C4-2B (cell line): ENCODE results near the gene FAM131C.

Experiments used
- H3K27ac ChIP-seq: fragments of 450-650 bp; 2 replicates; pipeline ENCODE4 v1.5.1; 2017
- ZFX ChIP-seq: fragments of 450-650 bp; IDR thresholded peaks from 2 replicates; pipeline ENCODE4 v1.6.1; 2017
- TF ChIP-seq, protein P1 (sequence below): fragments of 450-650 bp; conservative IDR thresholded peaks from 2 replicates; pipeline ENCODE4 v1.5.1; 2017; ENCODE audit warnings: mild to moderate bottlenecking

The FAM131C gene

DNA sequence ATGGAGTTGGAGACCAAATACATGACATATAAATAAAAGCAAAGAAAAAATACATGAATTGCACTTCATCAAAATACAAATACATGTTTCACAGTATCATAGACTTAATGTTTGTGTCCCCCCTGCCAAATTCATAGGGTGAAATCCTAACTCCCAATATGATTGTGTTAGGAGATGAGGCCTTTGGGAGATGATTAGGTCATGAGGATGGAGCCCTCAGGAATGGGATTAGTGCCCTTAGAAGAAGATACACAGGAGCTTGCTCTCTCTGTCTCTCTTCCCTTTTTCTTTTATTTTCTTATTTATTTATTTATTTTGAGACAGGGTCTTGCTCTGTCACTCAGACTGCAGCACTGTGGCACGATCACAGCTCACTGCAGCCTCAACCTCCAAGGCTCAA, 26.0 kb upstream of the FAM131C start:
- TF ChIP-seq, protein P1, sequence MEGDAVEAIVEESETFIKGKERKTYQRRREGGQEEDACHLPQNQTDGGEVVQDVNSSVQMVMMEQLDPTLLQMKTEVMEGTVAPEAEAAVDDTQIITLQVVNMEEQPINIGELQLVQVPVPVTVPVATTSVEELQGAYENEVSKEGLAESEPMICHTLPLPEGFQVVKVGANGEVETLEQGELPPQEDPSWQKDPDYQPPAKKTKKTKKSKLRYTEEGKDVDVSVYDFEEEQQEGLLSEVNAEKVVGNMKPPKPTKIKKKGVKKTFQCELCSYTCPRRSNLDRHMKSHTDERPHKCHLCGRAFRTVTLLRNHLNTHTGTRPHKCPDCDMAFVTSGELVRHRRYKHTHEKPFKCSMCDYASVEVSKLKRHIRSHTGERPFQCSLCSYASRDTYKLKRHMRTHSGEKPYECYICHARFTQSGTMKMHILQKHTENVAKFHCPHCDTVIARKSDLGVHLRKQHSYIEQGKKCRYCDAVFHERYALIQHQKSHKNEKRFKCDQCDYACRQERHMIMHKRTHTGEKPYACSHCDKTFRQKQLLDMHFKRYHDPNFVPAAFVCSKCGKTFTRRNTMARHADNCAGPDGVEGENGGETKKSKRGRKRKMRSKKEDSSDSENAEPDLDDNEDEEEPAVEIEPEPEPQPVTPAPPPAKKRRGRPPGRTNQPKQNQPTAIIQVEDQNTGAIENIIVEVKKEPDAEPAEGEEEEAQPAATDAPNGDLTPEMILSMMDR = no peak
- TF ChIP-seq ZFX = no peak
- H3K27ac ChIP-seq = no peak overlapping the region

DNA sequence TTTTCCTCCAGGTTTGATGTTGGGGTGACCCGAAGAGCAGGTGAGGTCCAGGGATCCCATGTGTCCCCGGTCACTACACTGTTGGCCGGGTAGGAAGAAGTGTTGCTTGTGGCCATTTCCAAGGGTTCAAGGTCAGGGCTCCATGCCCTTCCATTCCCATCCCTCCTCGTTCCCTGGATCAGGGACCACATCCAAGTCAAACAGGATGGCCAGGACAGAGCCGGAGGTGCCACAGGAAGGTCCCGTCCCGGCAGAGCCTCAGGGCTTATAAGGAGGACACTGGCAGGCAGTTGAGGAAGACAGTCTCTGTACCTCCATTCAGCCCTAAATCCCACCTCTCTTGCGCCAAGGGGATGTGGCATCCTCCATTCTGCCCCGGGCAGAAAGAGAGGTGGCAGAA, 22.0 kb upstream of the FAM131C start:
- H3K27ac ChIP-seq = peak overlapping the region; percentile 50
- TF ChIP-seq, protein P1 = no peak
- no peak for TF ChIP-seq ZFX

DNA sequence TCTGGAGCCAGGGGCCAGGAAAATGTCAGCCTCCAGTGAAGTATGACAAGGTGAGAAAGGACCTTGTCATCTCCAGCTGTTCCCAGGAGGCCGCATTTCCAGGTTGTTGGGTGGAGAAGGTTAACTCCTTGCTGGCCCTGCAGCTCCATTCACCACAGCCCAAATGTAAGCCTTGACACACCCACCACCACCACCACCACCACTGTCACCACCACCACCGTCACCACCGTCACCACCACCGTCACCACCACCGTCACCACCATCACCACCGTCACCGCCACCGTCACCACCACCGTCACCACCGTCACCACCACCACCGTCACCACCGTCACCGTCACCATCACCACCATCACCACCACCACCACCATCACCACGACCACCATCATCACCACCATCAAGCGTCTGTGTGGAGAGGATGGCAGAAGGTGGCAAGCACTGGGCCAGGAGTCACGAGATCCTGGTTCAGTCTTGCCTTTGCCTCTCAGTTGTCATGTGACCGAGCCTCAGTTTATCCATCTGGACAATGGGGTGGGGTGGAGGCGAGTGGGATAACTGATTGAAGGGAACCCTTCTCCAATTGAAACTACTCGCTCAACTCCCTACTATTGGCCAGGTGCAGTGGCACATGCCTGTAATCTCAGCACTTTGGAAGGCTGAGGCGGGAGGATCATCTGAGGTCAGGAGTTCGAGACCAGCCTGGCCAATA, 21.2 kb upstream of the FAM131C start:
- TF ChIP-seq, protein P1 = no peak
- no peak for TF ChIP-seq ZFX
- peak overlapping the region; percentile 50 for H3K27ac ChIP-seq

DNA sequence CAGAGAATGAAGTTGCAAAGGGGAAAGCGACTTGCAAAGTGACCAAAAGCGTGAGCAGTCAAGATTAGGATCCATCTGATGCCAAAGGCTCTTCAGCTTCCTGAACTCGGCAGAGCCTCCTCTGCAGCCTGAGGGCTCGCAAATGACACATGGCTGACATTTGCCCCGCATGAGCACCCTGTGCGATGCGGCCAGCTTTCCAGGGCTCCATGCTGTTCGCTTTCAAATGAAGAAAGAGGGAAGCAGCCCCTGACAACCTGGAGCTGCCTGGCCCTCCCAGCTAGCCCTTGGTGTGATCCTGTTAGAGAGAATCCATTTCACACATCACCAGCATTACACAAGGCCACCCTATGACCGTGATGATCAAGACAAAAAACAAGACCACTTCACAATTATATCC, 20.2 kb upstream of the FAM131C start:
- TF ChIP-seq, protein P1 = no peak
- no peak for TF ChIP-seq ZFX
- no peak overlapping the region for H3K27ac ChIP-seq

DNA sequence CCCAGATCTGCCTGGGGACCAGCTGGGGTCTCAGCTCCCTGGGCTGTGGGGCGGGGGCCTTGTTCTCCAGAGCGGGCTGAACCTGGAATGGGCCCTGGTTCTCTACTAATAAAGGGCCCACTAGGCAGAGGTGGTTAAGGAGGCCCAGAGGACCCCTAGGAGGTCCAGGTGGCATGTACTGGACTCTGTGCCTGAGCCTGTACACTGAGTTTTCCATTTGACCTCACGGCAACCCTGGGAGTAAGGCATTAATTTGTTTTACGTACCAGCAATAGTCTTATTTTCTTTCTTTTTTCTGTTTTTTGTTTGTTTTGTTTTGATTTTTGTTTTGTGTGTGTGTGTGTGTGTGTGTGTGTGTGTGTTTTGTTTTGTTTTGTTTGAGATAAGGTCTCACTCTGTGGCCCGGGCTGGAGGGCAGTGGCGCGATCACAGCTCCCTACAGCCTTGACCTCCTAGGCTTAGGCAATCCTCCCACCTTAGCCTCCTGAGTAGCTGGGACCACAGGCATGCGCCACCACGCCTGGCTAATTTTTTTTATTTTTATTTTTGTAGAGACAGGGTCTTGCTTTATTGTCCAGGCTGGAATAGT, 19.6 kb upstream of the FAM131C start:
- TF ChIP-seq, protein P1 = no peak
- TF ChIP-seq ZFX = no peak
- H3K27ac ChIP-seq = no peak overlapping the region

DNA sequence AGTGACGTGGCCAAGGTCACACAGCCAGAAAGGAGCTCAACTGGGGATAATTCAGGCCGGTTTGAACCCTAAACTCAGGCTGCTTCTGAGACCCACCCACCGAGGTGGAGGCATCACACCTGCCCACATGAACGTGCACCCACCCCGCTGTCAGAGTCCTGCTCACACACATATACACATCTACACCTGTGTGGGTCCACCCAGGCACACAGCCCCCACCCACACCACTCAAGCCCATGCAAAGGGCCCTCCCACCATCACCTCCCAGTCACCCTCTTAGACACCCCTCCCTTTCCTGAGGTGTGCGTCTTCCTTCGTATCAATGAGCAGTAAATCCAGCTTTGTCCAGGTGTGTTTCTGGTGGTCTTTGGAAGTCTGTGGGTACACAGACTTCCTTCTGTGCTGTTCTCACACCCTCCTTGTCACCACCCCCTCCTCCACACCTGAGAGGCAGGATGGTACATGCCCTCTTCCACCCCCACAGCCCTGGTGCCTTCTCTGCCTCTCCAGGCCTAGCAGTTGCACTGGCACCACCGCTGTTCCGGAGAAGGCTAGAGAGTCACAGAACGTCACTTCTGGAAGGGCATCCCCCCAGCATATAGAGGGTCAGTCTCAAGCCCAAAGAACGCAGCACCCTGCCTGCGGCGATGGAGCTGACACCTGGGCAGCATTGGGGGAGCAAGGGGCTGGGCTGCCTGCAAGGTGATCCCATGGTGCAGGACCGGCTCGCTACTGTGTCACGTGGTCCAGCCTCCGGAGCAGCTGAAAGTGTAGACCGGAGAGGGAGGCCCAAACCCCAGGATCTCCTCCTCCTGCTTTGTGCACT, 18.9 kb upstream of the FAM131C start:
- no peak for TF ChIP-seq ZFX
- TF ChIP-seq, protein P1 = no peak
- no peak overlapping the region for H3K27ac ChIP-seq

DNA sequence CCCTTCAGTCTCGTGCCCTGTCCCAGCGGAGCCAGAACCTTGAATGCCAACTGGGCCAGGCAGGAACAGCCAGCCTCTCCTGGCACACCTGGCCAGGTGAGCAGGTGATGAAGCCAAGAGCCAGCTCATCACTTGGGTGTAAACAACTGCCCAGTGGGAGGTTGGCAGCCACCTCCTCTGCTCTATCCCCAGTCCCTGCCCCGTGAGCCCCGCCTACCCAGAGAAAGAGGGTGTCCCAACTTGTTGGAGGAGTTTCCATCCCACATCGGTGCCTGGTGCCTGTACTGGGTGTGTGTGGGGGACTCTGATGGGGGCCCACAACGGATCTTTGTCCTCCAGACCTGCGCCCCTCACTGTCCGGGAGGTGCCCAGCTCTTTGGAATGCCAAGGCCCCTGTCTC, 17.8 kb upstream of the FAM131C start:
- TF ChIP-seq ZFX = no peak
- TF ChIP-seq, protein P1 = no peak
- peak overlapping the region; percentile 27; the same call in 1 of the 2 replicates for H3K27ac ChIP-seq
